ENCODE results near the gene METTL22.

- TF ChIP-seq NFIC (IDR thresholded peaks at IDR 0.05; ENCODE audit: low read depth, low read length) = no peak
- no peak for TF ChIP-seq CTCF (IDR thresholded peaks at IDR 0.05 in 2 of 3, conservative IDR thresholded peaks at IDR 0.05 in 1 of 3; ENCODE audit: control insufficient read depth in 2 of 3, extremely low read depth in 1 of 3, insufficient read depth in 1 of 3, low read depth in 3 of 3, low read length in 3 of 3)
Measured at GRCh38 chr16:8676737-8677375, 55.4 kb downstream of the METTL22 start.

Data from GM12878 (cell line).